Mucosa of stomach (tissue), 1 donor: Measurements from ENCODE around the gene PLXNA2.

Source experiments
- H3K27me3 ChIP-seq: one replicate; pipeline ENCODE4 v1.7.0; 2013; ENCODE audit warnings: mild to moderate bottlenecking, low read length; ENCODE audit not compliant: control insufficient read depth, insufficient read depth
- H3K36me3 ChIP-seq: one replicate; pipeline ENCODE4 v1.7.0; 2013; ENCODE audit warnings: low read length; ENCODE audit not compliant: control insufficient read depth, insufficient read depth
- H3K4me1 ChIP-seq: one replicate; pipeline ENCODE4 v1.7.0; 2013; ENCODE audit warnings: mild to moderate bottlenecking, low read length; ENCODE audit not compliant: control insufficient read depth, insufficient read depth
- H3K4me3 ChIP-seq: one replicate; pipeline ENCODE4 v1.7.0; 2013; ENCODE audit warnings: low read length
- H3K9ac ChIP-seq: one replicate; pipeline ENCODE4 v1.7.0; 2013; ENCODE audit warnings: mild to moderate bottlenecking, low read length, moderate library complexity
- H3K9me3 ChIP-seq: one replicate; pipeline ENCODE4 v1.7.0; 2013; ENCODE audit warnings: mild to moderate bottlenecking, low read length, moderate library complexity; ENCODE audit not compliant: control insufficient read depth
- donor health status: Pancreatic carcinoma.

The PLXNA2 gene

GRCh38 chr1:208004851-208005250 is 239.3 kb downstream of the PLXNA2 start:
- H3K36me3 ChIP-seq, result no peaks in the 10 kb centered on the region
- no peaks in the 10 kb centered on the region for H3K27me3 ChIP-seq
- no peaks in the 10 kb centered on the region for H3K9me3 ChIP-seq
- no peaks in the 10 kb centered on the region for H3K4me1 ChIP-seq
- no peak overlapping the region for H3K9ac ChIP-seq
- H3K4me3 ChIP-seq, result no peak overlapping the region

GRCh38 chr1:208003241-208003640 is 240.9 kb downstream of the PLXNA2 start:
- Histone ChIP-seq H3K4me3 (no peak overlapping the region), H3K36me3 (no peaks in the 10 kb centered on the region), H3K9ac (no peak overlapping the region), H3K27me3 (no peaks in the 10 kb centered on the region), H3K9me3 (no peaks in the 10 kb centered on the region), H3K4me1 (no peaks in the 10 kb centered on the region)

- Histone ChIP-seq H3K27me3 (no peaks in the 10 kb centered on the region), H3K9me3 (no peaks in the 10 kb centered on the region), H3K9ac (no peak overlapping the region), H3K4me1 (peaks cover 3% of the 10 kb centered on the region), H3K4me3 (no peak overlapping the region), H3K36me3 (no peaks in the 10 kb centered on the region)
These were observed 241.5 kb downstream of the PLXNA2 start for GRCh38 chr1:208002672-208003071.

GRCh38 chr1:208002078-208002477 is 242.1 kb downstream of the PLXNA2 start:
- peaks cover 5% of the 10 kb centered on the region for H3K4me1 ChIP-seq
- no peaks in the 10 kb centered on the region for H3K36me3 ChIP-seq
- no peaks in the 10 kb centered on the region for H3K27me3 ChIP-seq
- no peak overlapping the region for H3K9ac ChIP-seq
- H3K9me3 ChIP-seq, result no peaks in the 10 kb centered on the region
- no peak overlapping the region for H3K4me3 ChIP-seq

- Histone ChIP-seq H3K4me1 (peaks cover 5% of the 10 kb centered on the region), H3K36me3 (no peaks in the 10 kb centered on the region), H3K27me3 (no peaks in the 10 kb centered on the region), H3K9me3 (no peaks in the 10 kb centered on the region), H3K9ac (no peak overlapping the region), H3K4me3 (no peak overlapping the region)
These were observed 243.7 kb downstream of the PLXNA2 start for GRCh38 chr1:208000504-208000903.

- peaks cover 5% of the 10 kb centered on the region for H3K4me1 ChIP-seq
- H3K9ac ChIP-seq, result no peak overlapping the region
- no peaks in the 10 kb centered on the region for H3K27me3 ChIP-seq
- H3K4me3 ChIP-seq, result no peak overlapping the region
- H3K36me3 ChIP-seq, result no peaks in the 10 kb centered on the region
- H3K9me3 ChIP-seq, result no peaks in the 10 kb centered on the region
These were observed 244.2 kb downstream of the PLXNA2 start for GRCh38 chr1:207999972-208000371.

- Histone ChIP-seq H3K9ac (no peak overlapping the region), H3K4me1 (peaks cover 5% of the 10 kb centered on the region), H3K4me3 (no peak overlapping the region), H3K36me3 (no peaks in the 10 kb centered on the region), H3K9me3 (no peaks in the 10 kb centered on the region), H3K27me3 (no peaks in the 10 kb centered on the region)
These were observed 244.8 kb downstream of the PLXNA2 start for GRCh38 chr1:207999274-207999915.

GRCh38 chr1:207998691-207999090 is 245.5 kb downstream of the PLXNA2 start:
- no peaks in the 10 kb centered on the region for H3K9me3 ChIP-seq
- H3K4me3 ChIP-seq, result no peak overlapping the region
- no peak overlapping the region for H3K9ac ChIP-seq
- H3K36me3 ChIP-seq, result no peaks in the 10 kb centered on the region
- H3K4me1 ChIP-seq, result peaks cover 5% of the 10 kb centered on the region
- H3K27me3 ChIP-seq, result no peaks in the 10 kb centered on the region

GRCh38 chr1:207997486-207998268 is 246.5 kb downstream of the PLXNA2 start:
- Histone ChIP-seq H3K4me3 (no peak overlapping the region), H3K4me1 (peaks cover 5% of the 10 kb centered on the region), H3K9me3 (no peaks in the 10 kb centered on the region), H3K36me3 (no peaks in the 10 kb centered on the region), H3K27me3 (no peaks in the 10 kb centered on the region), H3K9ac (no peak overlapping the region)

- H3K36me3 ChIP-seq, result no peaks in the 10 kb centered on the region
These were observed 247.5 kb downstream of the PLXNA2 start for GRCh38 chr1:207996636-207997035.

GRCh38 chr1:207995576-207995975 is 248.6 kb downstream of the PLXNA2 start:
- Histone ChIP-seq H3K9me3 (no peaks in the 10 kb centered on the region), H3K4me1 (peaks cover 5% of the 10 kb centered on the region), H3K27me3 (no peaks in the 10 kb centered on the region)

More at GRCh38 chr1:207996636-207997035, 247.5 kb downstream of the PLXNA2 start:
- H3K27me3 ChIP-seq, result no peaks in the 10 kb centered on the region
- H3K4me1 ChIP-seq, result peaks cover 5% of the 10 kb centered on the region
- H3K9me3 ChIP-seq, result no peaks in the 10 kb centered on the region
- no peak overlapping the region for H3K9ac ChIP-seq
- H3K4me3 ChIP-seq, result no peak overlapping the region

More at GRCh38 chr1:207995576-207995975, 248.6 kb downstream of the PLXNA2 start:
- Histone ChIP-seq H3K4me3 (no peak overlapping the region), H3K9ac (no peak overlapping the region), H3K36me3 (no peaks in the 10 kb centered on the region)
